ENCODE measurements around the gene PLXNA2.

DNA sequence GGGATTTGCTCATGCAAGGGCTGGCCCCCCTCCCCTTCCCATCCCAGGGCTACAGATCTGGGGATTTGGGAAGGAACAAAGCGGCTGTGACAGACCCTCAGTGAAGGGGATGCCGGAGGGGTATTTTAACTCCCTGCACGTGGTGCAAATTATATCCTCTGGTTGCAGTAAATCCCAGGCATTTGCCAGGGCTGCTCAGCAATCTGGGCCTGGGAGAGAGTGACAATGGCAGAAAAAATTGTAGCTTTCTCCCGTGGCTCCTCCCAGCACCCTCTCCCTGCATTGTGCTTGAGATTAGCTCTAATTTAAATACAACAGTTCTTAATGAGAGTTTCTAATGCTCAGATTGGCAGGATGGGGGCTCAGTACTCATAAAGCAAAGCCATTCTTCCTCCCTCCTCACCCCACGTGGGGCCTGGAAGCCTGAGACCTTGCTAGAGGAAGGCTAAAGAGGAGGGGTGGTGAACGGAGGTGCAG is 203.3 kb downstream of the PLXNA2 start:
- TF ChIP-seq, protein P1, sequence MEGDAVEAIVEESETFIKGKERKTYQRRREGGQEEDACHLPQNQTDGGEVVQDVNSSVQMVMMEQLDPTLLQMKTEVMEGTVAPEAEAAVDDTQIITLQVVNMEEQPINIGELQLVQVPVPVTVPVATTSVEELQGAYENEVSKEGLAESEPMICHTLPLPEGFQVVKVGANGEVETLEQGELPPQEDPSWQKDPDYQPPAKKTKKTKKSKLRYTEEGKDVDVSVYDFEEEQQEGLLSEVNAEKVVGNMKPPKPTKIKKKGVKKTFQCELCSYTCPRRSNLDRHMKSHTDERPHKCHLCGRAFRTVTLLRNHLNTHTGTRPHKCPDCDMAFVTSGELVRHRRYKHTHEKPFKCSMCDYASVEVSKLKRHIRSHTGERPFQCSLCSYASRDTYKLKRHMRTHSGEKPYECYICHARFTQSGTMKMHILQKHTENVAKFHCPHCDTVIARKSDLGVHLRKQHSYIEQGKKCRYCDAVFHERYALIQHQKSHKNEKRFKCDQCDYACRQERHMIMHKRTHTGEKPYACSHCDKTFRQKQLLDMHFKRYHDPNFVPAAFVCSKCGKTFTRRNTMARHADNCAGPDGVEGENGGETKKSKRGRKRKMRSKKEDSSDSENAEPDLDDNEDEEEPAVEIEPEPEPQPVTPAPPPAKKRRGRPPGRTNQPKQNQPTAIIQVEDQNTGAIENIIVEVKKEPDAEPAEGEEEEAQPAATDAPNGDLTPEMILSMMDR (IDR thresholded peaks at IDR 0.05; ENCODE audit: extremely low read depth in 1 of 2, insufficient read depth in 1 of 2, low read depth in 1 of 2, low read length in 2 of 2) = no peak
- TF ChIP-seq POLR2A (IDR thresholded peaks at IDR 0.05; ENCODE audit: low read depth, low read length) (no peak), POLR2AphosphoS5 (IDR thresholded peaks at IDR 0.05; ENCODE audit: insufficient read depth, low read depth, low read length) (no peak), MYC (IDR thresholded peaks at IDR 0.05; ENCODE audit: low read depth, low read length) (no peak), EZH2 (IDR thresholded peaks at IDR 0.05; ENCODE audit: borderline replicate concordance, low read depth, low read length, severe bottlenecking) (no peak), GATA2 (IDR thresholded peaks at IDR 0.05; ENCODE audit: insufficient read depth, insufficient read length, low read depth, low read length) (no peak)
